HEK293T (cell line): Measurements from ENCODE around the gene TSC22D3.

Source experiments
- ARNT ChIP-seq: fragments of 450-650 bp; IDR thresholded peaks from 2 replicates; pipeline ENCODE4 v1.6.1; 2017; ENCODE audit warnings: mild to moderate bottlenecking
- BHLHE40 ChIP-seq: fragments of 450-650 bp; IDR thresholded peaks from 2 replicates; pipeline ENCODE4 v1.6.1; 2016; ENCODE audit warnings: mild to moderate bottlenecking, moderate library complexity, borderline replicate concordance
- CTBP1 ChIP-seq: fragments of 450-650 bp; IDR thresholded peaks from 2 replicates; pipeline ENCODE4 v1.6.1; 2016; ENCODE audit warnings: borderline replicate concordance
- ELF4 ChIP-seq: fragments of 450-650 bp; IDR thresholded peaks from 2 replicates; pipeline ENCODE4 v1.6.1; 2017; ENCODE audit warnings: antibody characterized with exemption
- FOXA1 ChIP-seq: fragments of 450-650 bp; IDR thresholded peaks from 2 replicates; pipeline ENCODE4 v1.6.1; 2016; ENCODE audit warnings: mild to moderate bottlenecking
- FOXK2 ChIP-seq: fragments of 450-650 bp; IDR thresholded peaks from 2 replicates; pipeline ENCODE4 v1.6.1; 2016; ENCODE audit warnings: mild to moderate bottlenecking
- FOXM1 ChIP-seq: fragments of 450-650 bp; IDR thresholded peaks from 2 replicates; pipeline ENCODE4 v1.6.1; 2017; ENCODE audit warnings: mild to moderate bottlenecking, borderline replicate concordance
- L3MBTL2 ChIP-seq: fragments of 450-650 bp; conservative IDR thresholded peaks from 2 replicates; pipeline ENCODE4 v1.6.1; 2016; ENCODE audit warnings: mild to moderate bottlenecking
- NFRKB ChIP-seq: fragments of 450-650 bp; IDR thresholded peaks from 2 replicates; pipeline ENCODE4 v1.6.1; 2016; ENCODE audit warnings: mild to moderate bottlenecking, moderate library complexity
- SP1 ChIP-seq: fragments of 450-650 bp; IDR thresholded peaks from 2 replicates; pipeline ENCODE4 v1.6.1; 2017
- SUZ12 ChIP-seq: fragments of 450-650 bp; IDR thresholded peaks from 2 replicates; pipeline ENCODE4 v1.6.1; 2016; ENCODE audit warnings: mild to moderate bottlenecking
- TARDBP ChIP-seq: fragments of 450-650 bp; IDR thresholded peaks from 2 replicates; pipeline ENCODE4 v1.6.1; 2016

GRCh38 chrX:107710617-107711391 is 64.8 kb downstream of the TSC22D3 start:
- TF ChIP-seq FOXA1, result no peak
- no peak for TF ChIP-seq ARNT
- TF ChIP-seq BHLHE40, result no peak
- TF ChIP-seq FOXM1, result no peak
- no peak for TF ChIP-seq TARDBP
- no peak for TF ChIP-seq SP1
- no peak for TF ChIP-seq ELF4
- no peak for TF ChIP-seq CTBP1
- no peak for TF ChIP-seq L3MBTL2
- no peak for TF ChIP-seq FOXK2
- no peak for TF ChIP-seq SUZ12
- no peak for TF ChIP-seq NFRKB
